SK-N-SH treated with all-trans-retinoic acid at 6 μM for 48 hours (cell line): ENCODE data around the gene LPP.

Experiments used
- CSDC2 ChIP-seq: fragments of 250-450 bp; sonication (Bioruptor Pico); IDR thresholded peaks from 2 replicates; pipeline ENCODE4 v1.5.0; 2020; ENCODE audit warnings: mild to moderate bottlenecking, moderate library complexity
- ESRRG ChIP-seq: fragments of 250-450 bp; sonication (Bioruptor Pico); IDR thresholded peaks from 2 replicates; pipeline ENCODE4 v1.6.1; 2021; ENCODE audit warnings: mild to moderate bottlenecking
- RARB ChIP-seq: fragments of 250-450 bp; sonication (Bioruptor Pico); IDR thresholded peaks from 2 replicates; pipeline ENCODE4 v1.8.0; 2021; ENCODE audit warnings: mild to moderate bottlenecking, moderate library complexity
- ZC3H10 ChIP-seq: fragments of 250-450 bp; sonication (Bioruptor Pico); IDR thresholded peaks from 2 replicates; pipeline ENCODE4 v1.5.1; 2021; ENCODE audit warnings: mild to moderate bottlenecking, moderate library complexity
- ZFP30 ChIP-seq: fragments of 450-650 bp; formaldehyde crosslinking; IDR thresholded peaks from 2 replicates; pipeline ENCODE4 v1.5.0; 2022; ENCODE audit warnings: mild to moderate bottlenecking, moderate library complexity
- ZNF8 ChIP-seq: fragments of 450-650 bp; formaldehyde crosslinking; IDR thresholded peaks from 2 replicates; pipeline ENCODE4 v1.5.0; 2020; ENCODE audit warnings: mild to moderate bottlenecking, moderate library complexity
- TF ChIP-seq, protein P1 (sequence below): fragments of 250-450 bp; sonication (Bioruptor Pico); IDR thresholded peaks from 2 replicates; pipeline ENCODE4 v1.5.1; 2020; ENCODE audit warnings: low read depth, mild to moderate bottlenecking, moderate library complexity

GRCh38 chr3:188487652-188488051 is 333.7 kb downstream of the LPP start:
- TF ChIP-seq, protein P1, sequence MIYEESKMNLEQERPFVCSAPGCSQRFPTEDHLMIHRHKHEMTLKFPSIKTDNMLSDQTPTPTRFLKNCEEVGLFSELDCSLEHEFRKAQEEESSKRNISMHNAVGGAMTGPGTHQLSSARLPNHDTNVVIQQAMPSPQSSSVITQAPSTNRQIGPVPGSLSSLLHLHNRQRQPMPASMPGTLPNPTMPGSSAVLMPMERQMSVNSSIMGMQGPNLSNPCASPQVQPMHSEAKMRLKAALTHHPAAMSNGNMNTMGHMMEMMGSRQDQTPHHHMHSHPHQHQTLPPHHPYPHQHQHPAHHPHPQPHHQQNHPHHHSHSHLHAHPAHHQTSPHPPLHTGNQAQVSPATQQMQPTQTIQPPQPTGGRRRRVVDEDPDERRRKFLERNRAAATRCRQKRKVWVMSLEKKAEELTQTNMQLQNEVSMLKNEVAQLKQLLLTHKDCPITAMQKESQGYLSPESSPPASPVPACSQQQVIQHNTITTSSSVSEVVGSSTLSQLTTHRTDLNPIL, result no peak
- no peak for TF ChIP-seq ESRRG (CRISPR knock-in tag)
- TF ChIP-seq ZFP30 (CRISPR knock-in tag), result no peak
- no peak for TF ChIP-seq RARB (CRISPR knock-in tag)
- TF ChIP-seq CSDC2 (CRISPR knock-in tag), result no peak
- TF ChIP-seq ZC3H10 (CRISPR knock-in tag), result no peak
- no peak for TF ChIP-seq ZNF8
